Fibroblast of skin of right quadriceps (primary cell): Measurements from ENCODE around the gene LDLRAD4.
"Not testable (repeated sequence)": the region's sequence is repeated elsewhere in the genome, so short reads cannot be mapped to it uniquely, and the experiment has no call there.

Experiments used
- DNase-seq: peaks from one replicate; pipeline ENCODE4 v3.0.0-alpha.2; 2013

Gene LDLRAD4

GRCh38 chr18:13313006-13313686, 94.6 kb downstream of the LDLRAD4 start:
- no peak for DNase-seq

DNA sequence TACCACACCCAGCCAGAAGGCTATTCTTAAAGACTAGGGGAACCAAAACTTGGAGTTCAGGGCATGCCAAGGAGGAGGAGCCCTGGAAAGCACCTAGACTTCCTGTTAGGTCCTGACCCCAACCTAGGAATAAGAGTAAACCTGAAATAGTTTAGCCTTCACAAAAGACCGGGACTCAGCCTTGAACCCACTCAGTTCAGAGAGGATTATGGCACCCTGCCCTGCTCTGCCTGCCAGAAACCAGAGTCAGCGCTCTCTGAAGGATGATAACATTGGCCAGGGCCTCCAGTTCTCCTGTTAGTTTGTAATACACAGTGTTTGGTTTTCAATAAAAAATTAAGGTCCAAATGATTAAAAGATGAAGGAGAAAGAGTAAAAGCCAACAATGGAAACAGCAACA, 96.4 kb downstream of the LDLRAD4 start:
- DNase-seq, result no peak

DNA sequence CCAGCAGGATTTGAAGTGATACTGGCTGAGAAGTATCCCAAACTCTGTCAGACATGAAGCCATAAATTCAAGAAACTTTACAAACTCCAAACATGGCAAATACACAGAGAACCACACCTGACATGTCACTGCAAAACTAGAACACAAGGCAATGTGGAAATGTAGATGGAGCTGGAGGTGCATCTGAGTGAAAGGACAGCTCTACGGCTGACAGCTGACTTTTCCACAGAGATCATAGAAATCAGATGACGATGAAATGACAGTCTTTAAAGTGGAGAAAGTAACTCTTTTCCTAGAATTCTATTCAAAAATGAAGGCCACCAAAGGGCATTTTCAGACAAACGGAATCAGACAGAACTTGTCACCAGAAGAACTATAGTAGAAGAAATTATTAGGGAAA, 97.5 kb downstream of the LDLRAD4 start:
- no peak for DNase-seq

DNA sequence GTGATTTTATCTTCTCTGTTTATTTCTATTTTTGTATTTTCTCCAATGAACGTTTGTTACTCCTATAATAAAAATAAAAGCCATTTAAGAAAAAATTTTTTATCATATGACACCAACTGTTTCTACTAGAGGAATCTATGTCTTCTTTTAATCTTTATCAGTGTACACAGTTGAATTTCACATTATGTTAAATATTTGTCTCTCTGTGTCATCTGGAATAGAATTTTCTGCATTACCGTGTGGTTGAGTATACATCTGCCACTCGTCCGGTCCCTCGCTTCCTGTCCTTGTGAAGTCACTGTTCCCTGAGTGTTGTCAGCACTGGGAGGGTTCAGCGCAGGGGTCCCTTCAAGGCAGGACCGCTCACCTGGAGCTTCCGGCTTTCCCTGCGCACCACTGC, 99.2 kb downstream of the LDLRAD4 start:
- DNase-seq, result no peak

- DNase-seq, result peak; percentile 3
These were observed 100.4 kb downstream of the LDLRAD4 start for GRCh38 chr18:13318731-13319501.

DNA sequence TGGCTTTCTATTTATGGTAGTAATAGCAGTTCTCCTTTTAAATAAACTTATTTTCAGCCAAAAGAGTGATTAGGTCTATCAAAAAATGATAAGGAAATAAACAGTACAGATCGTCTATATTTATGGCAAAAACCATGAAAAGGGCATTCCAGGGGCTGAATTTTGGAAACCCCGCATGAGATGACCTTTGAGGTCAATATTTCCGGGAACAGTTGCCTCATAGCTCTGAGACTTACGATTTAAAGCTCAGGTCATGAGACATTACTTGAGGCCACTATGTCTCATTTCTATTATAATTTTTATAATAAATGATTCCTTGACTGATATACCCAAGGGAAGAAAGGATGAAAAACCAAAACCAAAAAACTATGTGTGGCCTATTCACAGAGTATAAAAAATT, 101.1 kb downstream of the LDLRAD4 start:
- no peak for DNase-seq

- no peak for DNase-seq
These were observed 101.5 kb downstream of the LDLRAD4 start for GRCh38 chr18:13320096-13320495.

- no peak for DNase-seq
These were observed 102.4 kb downstream of the LDLRAD4 start for GRCh38 chr18:13320891-13321425.

DNA sequence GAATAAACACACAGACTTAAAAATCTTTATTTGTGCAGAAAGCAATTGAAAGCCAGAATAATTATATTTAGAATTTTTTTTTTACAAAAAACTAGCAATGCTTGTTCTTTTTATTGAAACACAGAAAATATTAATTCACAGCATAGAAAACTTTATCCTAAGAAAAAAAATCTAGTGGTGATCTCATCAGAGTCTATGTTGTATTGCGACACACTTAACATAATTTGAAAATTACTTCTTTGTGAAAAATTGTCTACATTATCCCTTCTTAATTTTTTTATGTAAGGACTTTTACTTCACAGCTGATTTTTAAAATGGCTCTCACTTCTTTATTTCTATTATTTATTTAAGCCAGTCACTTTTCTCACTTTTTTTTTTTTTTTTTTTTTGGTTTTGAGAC, 103.4 kb downstream of the LDLRAD4 start:
- peak; percentile 8 for DNase-seq

- DNase-seq, result no peak
These were observed 104.6 kb downstream of the LDLRAD4 start for GRCh38 chr18:13323186-13323585.

DNA sequence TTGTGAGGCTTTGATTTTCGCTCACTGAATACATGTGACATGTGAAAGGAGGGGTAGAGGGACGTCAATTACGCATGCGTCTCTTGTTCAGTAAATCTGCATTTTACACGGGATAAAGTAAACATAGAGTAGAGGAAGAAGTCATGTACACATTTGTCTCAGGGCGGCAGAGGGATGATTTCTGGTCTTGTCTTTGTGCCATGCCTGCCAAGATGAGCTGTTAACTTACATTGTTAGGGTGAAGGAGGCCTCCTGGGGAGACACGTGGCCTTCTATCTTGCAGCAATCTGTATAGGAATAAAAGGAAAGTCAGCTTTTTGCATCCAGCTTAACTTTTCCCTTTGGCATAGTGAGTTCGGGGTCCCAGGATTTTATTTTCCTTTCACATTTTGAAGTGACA, 106.3 kb downstream of the LDLRAD4 start:
- DNase-seq, result no peak

DNA sequence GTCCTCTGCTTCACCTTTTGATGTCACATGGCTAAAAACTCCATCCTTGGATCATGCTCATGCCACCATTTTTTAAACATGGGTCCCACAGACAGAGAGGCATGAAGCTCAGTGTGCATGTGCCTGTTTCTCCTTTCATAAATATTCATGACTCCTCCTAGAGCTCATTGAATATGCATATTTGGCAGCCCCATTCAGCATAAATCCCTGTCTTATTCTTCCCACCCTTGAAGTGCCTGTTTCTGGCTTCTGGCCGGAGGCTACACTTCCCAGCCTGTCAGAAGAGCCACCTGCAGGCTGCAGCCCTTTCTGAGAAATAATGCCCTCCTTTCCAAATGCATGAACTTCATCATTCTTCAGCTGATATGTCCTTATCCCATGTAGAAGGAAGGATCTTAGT, 109.7 kb downstream of the LDLRAD4 start:
- no peak for DNase-seq

GRCh38 chr18:13330996-13331395, 112.4 kb downstream of the LDLRAD4 start:
- no peak for DNase-seq

- DNase-seq, result no peak
These were observed 113.3 kb downstream of the LDLRAD4 start for GRCh38 chr18:13331846-13332245.

DNA sequence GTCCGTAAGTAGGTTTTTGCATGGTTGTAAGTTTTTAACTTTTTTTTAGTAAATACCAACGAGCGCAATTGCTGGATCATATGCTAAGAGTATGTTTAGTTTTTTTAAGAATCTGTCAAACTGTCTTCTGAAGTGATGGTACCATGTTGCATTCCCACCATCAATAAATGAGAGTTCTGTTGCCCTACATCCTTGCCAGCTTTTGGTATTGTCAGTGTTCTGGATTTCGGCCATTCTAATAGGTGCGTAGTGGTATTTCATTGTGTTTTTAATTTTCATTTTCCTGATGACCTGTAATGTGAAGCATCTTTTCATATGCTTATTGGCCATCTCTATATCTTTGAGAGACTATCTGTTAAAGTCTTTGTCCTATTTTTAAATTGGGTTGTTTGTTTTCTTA, 114.3 kb downstream of the LDLRAD4 start:
- no peak for DNase-seq

- DNase-seq, result no peak
These were observed 117.3 kb downstream of the LDLRAD4 start for GRCh38 chr18:13335903-13336302.

- peak; percentile 37 for DNase-seq
These were observed 118.3 kb downstream of the LDLRAD4 start for GRCh38 chr18:13336841-13337240.

DNA sequence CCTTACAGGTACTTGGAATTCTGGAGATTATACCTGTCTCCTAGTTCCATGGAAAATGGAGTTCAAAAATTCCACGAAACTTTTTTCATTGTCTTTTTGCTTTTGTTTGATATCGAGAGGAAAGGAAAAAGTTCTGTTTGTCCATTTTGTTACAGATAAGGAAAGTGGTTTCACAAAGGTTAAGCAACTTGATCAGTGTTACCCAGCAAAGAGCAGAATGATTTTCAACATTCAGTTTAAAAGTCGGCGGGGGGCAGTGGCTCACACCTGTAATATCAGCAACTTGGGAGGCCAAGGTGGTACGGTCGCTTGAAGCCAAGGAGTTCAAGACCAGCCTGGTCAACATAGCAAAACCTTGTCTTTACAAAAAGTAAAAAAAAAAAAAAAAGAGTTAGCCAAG, 118.8 kb downstream of the LDLRAD4 start:
- no peak for DNase-seq

GRCh38 chr18:13338318-13338717, 119.8 kb downstream of the LDLRAD4 start:
- no peak for DNase-seq

DNA sequence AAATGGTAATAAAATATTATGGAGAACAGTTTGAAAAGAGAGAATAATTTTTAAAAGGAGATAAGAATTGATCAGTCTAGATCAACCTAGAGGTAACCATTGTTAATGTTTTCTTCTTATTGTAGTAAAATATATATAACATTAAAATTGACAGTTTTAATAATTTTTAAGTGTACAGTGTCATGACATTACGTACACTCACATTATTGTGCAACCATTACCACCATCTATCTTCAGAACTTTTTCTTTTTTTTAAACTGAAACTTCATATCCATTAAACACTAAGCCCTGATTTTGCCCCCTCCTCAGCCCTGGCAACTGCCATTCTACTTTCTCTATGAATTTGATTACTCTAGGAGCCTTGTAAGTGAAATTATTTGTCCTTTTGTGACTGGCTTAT, 121.1 kb downstream of the LDLRAD4 start:
- DNase-seq, result no peak

DNA sequence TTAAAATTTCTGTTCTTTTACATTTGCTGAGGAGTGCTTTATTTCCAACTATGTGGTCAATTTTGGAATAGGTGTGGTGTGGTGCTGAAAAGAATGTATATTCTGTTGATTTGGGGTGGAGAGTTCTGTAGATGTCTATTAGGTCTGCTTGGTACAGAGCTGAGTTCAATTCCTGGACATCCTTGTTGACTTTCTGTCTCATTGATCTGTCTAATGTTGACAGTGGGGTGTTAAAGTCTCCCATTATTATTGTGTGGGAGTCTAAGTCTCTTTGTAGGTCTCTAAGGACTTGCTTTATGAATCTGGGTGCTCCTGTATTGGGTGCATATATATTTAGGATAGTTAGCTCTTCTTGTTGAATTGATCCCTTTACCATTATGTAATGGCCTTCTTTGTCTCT, 127.9 kb downstream of the LDLRAD4 start:
- not testable (repeated sequence) for DNase-seq

DNA sequence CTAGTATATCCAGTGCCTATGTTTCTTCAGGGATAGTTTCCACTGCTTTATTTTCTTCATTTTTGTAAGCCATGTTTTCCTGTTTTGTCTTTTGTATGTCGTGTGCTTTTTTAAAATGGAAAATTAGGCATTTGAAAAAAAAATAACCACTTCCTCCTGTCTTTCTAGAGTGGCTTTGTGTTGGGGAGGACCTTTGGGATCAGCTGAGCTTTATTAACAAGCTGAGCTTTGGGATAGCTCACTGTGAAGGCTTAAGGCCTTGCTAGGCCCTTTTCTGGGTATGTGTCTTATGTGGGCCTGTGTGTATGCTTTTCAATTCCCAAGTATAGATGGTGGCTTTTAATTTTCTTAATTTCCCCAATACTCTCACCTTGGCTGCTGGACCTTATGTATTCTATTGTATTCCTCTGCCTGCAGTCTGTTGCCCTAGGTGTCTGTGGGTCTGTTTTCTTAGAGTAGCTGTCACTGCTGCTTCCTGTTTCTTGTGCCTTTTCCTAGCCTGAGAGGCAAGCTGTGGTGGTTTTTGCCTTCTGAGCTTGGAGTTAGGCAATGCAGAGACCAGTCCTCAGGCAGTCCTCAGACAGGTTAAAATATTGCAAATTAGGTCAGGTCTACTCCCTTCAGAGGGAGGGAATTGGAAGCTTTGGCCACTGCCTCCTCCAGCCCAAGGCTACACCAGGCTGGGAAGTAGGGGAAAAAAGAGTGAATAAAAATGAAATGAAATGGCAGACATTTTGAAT, 134.7 kb downstream of the LDLRAD4 start:
- no peak for DNase-seq

DNA sequence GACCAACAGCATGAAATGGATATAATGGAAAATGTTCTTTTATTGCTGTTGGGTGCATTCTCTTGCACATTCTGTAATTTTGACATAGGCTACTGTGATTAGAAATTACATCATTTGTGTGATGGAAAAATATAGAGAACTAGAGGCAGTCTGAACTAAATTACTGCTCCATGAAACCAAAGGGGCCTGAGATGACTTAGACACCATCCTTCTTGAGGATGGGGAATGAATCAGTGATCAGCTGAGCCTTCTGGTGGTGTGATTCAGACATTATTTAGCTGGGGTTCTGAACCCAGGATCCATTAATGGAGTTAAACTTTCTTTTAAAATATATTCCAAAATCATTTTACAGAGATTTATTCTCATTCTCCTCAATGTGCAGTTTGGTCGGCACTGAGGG, 135.8 kb downstream of the LDLRAD4 start:
- no peak for DNase-seq

- no peak for DNase-seq
These were observed 137.5 kb downstream of the LDLRAD4 start for GRCh38 chr18:13356032-13356431.
